SK-N-SH treated with all-trans-retinoic acid at 6 μM for 48 hours (cell line): ENCODE results near the gene USP48.

Experiments used
- CREB5 ChIP-seq: fragments of 250-450 bp; sonication (Bioruptor Pico); IDR thresholded peaks from 2 replicates; pipeline ENCODE4 v1.5.1; 2020; ENCODE audit warnings: low read depth, mild to moderate bottlenecking, moderate library complexity
- CSDC2 ChIP-seq: fragments of 250-450 bp; sonication (Bioruptor Pico); IDR thresholded peaks from 2 replicates; pipeline ENCODE4 v1.5.0; 2020; ENCODE audit warnings: mild to moderate bottlenecking, moderate library complexity
- ESRRG ChIP-seq: fragments of 250-450 bp; sonication (Bioruptor Pico); IDR thresholded peaks from 2 replicates; pipeline ENCODE4 v1.6.1; 2021; ENCODE audit warnings: mild to moderate bottlenecking
- GLIS3 ChIP-seq: fragments of 250-450 bp; sonication (Bioruptor Pico); IDR thresholded peaks from 2 replicates; pipeline ENCODE4 v1.5.0; 2020; ENCODE audit warnings: mild to moderate bottlenecking, moderate library complexity
- OSR1 ChIP-seq: fragments of 250-450 bp; sonication (Bioruptor Pico); IDR thresholded peaks from 2 replicates; pipeline ENCODE4 v1.8.0; 2022; ENCODE audit warnings: moderate library complexity, mild to moderate bottlenecking, inconsistent platforms
- PATZ1 ChIP-seq: fragments of 250-450 bp; sonication (Bioruptor Pico); IDR thresholded peaks from 2 replicates; pipeline ENCODE4 v1.8.0; 2020; ENCODE audit warnings: mild to moderate bottlenecking, moderate library complexity, borderline replicate concordance
- RARB ChIP-seq: fragments of 250-450 bp; sonication (Bioruptor Pico); IDR thresholded peaks from 2 replicates; pipeline ENCODE4 v1.8.0; 2021; ENCODE audit warnings: mild to moderate bottlenecking, moderate library complexity
- TCF4 ChIP-seq: fragments of 250-450 bp; sonication (Bioruptor Pico); IDR thresholded peaks from 2 replicates; pipeline ENCODE4 v1.8.0; 2021; ENCODE audit warnings: mild to moderate bottlenecking, moderate library complexity, borderline replicate concordance
- TSHZ2 ChIP-seq: fragments of 250-450 bp; sonication (Bioruptor Pico); IDR thresholded peaks from 2 replicates; pipeline ENCODE4 v1.5.0; 2020; ENCODE audit warnings: mild to moderate bottlenecking, moderate library complexity
- ZC3H10 ChIP-seq: fragments of 250-450 bp; sonication (Bioruptor Pico); IDR thresholded peaks from 2 replicates; pipeline ENCODE4 v1.5.1; 2021; ENCODE audit warnings: mild to moderate bottlenecking, moderate library complexity
- ZFP3 ChIP-seq: fragments of 250-450 bp; sonication (Bioruptor Pico); IDR thresholded peaks from 2 replicates; pipeline ENCODE4 v1.5.0; 2020; ENCODE audit warnings: mild to moderate bottlenecking, moderate library complexity
- ZFP30 ChIP-seq: fragments of 450-650 bp; formaldehyde crosslinking; IDR thresholded peaks from 2 replicates; pipeline ENCODE4 v1.5.0; 2022; ENCODE audit warnings: mild to moderate bottlenecking, moderate library complexity
- ZNF70 ChIP-seq: fragments of 450-650 bp; formaldehyde crosslinking; IDR thresholded peaks from 2 replicates; pipeline ENCODE4 v1.5.0; 2020; ENCODE audit warnings: mild to moderate bottlenecking, moderate library complexity
- ZNF8 ChIP-seq: fragments of 450-650 bp; formaldehyde crosslinking; IDR thresholded peaks from 2 replicates; pipeline ENCODE4 v1.5.0; 2020; ENCODE audit warnings: mild to moderate bottlenecking, moderate library complexity

GRCh38 chr1:21724570-21724969, 58.4 kb downstream of the USP48 start:
- TF ChIP-seq ZNF70 (CRISPR knock-in tag) (no peak), OSR1 (no peak), CSDC2 (CRISPR knock-in tag) (no peak), TSHZ2 (no peak), GLIS3 (CRISPR knock-in tag) (no peak), ZFP30 (CRISPR knock-in tag) (no peak), TCF4 (no peak), CREB5 (no peak), ESRRG (CRISPR knock-in tag) (no peak), ZC3H10 (CRISPR knock-in tag) (no peak), ZFP3 (CRISPR knock-in tag) (no peak), PATZ1 (CRISPR knock-in tag) (no peak), ZNF8 (CRISPR knock-in tag) (no peak), RARB (no peak)
